GM21576 (cell line): ENCODE results near the gene PCK2.
A peak's percentile ranks its signal among the peaks of the same experiment; 100 is the strongest.

ENCODE experiments used
- ATAC-seq: cut with Tn5 transposase; IDR thresholded peaks from one replicate; pipeline ENCODE4 v1.9.1; 2021; ENCODE audit warnings: mild to moderate bottlenecking, moderate library complexity; ENCODE audit not compliant: unreplicated experiment

Gene PCK2

GRCh38 chr14:24074625-24075484, 19.3 kb upstream of the PCK2 start:
- ATAC-seq = no peak

- peak; percentile 63 for ATAC-seq
Measured at GRCh38 chr14:24075485-24076301, 18.4 kb upstream of the PCK2 start.

DNA sequence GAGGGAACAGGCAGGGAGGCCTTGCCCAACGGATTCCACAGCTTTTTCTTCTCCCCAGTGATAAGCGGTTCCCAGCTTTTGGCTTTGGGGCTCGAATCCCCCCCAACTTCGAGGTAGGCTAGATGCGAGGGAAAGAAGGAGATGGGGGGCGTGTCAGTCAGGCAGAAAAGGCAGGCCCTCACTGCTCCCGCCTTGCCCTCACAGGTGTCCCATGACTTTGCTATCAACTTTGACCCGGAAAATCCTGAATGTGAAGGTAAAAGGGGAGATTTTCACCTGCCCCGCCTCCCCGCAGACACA, 17.9 kb upstream of the PCK2 start:
- no peak for ATAC-seq

GRCh38 chr14:24077086-24077485, 17.0 kb upstream of the PCK2 start:
- no peak for ATAC-seq

DNA sequence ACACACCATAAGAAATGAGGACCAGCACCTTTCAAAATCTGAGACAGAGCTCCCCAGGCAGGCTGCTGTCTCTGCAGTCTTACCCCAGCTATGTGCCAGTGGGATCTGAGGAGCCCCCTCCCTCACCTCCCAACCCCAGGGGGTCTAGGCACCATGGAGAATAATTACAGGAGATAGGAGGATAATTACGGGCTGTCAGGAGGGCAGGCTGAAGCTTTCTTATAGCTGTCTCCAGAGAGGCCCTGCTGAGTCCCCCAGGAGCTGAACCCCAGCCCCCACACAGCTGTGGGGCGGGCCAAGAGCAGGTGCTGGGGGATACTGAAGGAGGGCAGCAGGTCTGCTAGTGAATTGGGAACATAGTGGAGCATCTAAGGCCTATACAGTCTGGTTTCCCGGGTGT, 16.0 kb upstream of the PCK2 start:
- ATAC-seq = no peak

DNA sequence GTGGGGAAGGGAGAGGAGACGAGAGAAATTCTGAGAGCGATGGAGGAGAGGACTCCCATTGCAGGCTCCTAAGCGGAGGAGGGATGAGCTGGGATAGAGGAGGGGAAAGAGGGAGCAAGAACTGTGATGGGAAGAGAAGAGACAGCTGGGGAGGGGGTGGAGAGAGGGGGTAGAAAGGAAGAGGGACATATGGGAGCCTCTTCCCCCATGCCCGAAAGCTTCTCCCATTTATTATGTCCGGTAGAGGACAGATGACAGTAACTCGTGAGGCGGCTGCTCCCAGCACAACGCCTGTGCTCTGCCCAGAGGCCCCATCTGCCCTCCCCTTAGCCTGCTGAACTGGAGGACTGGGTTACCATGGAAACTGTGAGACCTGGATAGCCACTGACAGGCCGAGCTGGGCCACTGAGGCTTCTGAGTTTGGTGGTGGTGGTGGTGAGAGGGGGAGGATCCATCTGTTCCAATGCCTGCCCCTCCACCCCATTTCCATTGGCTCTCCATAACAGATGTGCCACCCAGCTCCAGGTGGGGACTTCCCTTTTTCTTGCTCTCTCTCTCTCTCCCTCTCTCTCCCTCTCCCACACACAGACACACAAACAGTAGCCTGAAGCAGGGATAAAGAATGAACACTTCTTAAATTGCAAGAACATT, 14.5 kb upstream of the PCK2 start:
- no peak for ATAC-seq

- no peak for ATAC-seq
Measured at GRCh38 chr14:24080142-24080530, 14.0 kb upstream of the PCK2 start.

DNA sequence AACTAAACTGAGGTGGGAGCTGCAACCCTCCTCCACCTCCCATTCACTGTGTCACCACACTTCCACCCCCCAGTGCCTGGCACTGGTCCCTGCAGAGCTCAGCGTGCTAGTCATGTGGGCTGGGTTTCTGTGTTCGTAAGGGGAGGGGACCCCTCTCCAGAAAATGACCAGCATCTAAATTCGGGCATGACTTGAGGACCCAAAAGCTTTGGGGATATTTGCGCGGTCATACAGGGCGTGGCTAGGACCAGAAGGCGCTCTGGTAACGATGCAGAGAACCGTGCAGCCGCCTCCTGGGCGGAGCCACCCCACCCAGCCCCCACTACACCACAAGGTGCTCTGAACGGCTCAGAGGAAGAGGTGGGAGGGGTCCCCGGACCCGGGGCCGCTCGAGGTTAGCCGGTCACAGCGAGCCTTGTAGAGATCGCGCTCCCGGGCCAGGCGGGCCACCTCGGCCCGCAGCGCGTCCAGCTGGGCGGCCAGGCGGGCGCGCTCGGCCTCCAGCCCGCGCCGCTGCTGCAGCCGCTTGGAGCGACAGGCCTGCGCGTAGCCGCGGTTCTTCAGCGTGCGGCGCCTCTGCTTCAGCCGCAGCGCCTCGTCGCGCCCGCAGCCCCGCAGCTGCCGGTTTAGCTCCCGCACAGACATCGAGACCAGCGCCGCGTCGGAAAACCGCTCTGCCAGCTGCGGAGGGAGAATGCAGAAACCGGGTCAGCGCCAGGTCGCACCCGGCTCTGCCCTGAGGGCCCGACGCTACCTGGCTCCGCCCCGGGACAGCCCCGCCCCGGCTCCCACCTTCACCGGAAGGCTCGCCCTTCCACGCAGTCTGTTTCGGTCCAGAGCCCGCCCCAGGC, 13.0 kb upstream of the PCK2 start:
- ATAC-seq = peak; percentile 88

- no peak for ATAC-seq
Measured at GRCh38 chr14:24081739-24082211, 12.3 kb upstream of the PCK2 start.

DNA sequence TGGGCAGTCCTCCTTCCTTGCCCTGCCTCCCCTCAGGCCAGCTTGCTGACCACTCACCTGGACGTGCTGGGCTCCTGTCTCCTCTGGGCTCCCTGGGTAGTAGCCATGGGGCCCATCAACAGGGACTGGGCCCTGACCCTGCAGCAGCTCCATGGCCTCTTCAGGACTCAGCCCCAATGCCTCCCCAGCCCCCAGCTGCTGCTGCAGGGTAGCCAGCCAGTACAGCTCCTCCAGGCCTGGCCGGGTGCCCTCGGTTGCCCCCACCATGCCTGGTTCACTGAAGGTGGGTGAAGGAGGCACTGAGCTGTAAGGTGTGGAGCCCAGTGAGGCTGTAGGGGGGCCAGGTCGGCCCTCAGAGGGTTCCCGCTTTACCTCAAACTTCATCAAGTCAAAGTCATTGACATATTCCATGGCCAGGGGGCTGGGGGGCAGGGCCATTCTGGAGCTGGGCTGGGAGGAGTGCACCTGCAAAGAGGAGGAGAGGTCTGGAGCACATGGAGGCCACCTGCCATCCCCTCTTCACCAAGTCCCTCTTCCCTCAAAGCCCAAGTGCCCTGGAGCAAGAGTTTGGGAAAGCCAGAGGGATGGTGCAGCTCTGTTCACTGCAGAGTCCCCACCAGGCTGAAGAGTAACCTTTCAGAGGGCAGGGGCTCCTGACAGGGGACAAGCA, 11.6 kb upstream of the PCK2 start:
- ATAC-seq = no peak

DNA sequence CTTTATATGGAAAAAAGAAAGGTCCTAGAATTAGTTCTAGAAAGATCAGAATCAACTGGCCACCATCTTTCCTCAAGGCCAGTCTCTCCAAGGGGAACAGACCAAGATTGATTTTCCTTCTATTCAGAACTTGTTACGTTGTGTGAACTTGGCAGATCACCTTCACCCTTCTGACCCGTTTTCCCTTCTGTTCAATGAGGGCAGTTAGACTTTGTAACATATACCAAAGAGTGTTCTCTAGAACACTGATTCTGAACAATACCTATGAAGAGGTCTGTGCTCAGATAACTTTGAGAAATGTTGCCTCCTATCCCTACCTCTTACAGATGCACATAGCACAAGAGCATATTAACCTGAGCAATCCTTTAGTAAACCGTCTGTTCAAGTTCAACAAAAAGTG, 10.6 kb upstream of the PCK2 start:
- ATAC-seq = no peak

- ATAC-seq = no peak
Measured at GRCh38 chr14:24084440-24084839, 9.7 kb upstream of the PCK2 start.

DNA sequence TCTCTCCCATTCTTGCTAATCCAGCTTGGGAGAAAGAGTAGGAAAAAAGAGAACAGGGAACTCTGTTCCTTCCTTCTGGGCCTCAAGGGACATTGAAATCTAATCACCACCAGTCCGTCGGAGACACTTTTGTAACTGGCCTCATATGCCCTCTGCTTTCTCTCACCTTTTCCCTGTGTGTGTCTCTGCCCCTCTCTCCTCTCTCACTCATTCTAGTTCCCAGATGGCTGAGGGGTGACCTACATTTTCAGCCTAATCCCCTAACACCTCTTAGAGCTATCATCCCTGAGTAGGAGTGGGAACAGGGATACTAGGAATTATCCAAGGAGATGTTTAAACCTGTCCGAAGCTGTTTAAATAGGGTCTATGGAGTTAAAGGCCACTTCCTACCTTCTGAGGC, 8.9 kb upstream of the PCK2 start:
- no peak for ATAC-seq

GRCh38 chr14:24086193-24086955, 7.7 kb upstream of the PCK2 start:
- no peak for ATAC-seq

DNA sequence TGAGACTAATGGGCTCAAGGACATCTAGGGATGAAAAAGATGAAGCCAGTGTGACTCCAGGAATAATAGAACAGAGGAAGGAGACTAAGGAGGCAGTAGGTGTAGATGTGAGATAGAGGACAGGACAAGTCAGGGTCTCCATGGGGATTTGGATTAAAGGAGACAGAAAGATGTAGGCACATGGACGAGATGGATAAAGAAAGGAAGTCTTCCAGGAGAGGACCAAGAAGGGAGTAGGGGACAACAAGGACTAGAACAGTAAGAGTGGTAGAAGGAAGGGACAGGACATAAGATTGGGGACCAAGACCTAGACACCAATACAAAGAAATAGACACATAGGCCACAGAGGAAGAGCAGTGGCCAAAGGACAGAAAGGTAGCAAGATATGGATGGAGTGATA, 7.1 kb upstream of the PCK2 start:
- no peak for ATAC-seq

- ATAC-seq = no peak
Measured at GRCh38 chr14:24088095-24088494, 6.0 kb upstream of the PCK2 start.

DNA sequence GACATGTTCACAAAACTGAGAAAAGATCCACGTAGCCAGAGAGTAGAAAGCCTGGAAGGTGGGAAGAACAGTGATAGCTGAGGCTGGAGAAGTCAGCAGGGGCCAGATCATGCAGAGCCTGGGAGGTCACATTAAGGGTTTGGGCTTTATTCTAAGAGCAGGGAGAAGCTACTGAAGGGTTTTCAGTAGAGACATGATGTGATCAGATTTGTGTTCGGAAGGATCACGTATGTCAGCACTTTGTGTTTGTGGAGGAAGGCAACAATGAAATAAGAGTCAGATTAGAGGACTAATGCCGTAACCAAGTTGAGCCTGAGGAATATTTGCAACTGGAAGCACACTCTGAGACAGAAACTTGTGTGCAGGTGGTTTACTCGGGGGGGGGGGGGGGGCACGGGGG, 4.2 kb upstream of the PCK2 start:
- ATAC-seq = no peak

DNA sequence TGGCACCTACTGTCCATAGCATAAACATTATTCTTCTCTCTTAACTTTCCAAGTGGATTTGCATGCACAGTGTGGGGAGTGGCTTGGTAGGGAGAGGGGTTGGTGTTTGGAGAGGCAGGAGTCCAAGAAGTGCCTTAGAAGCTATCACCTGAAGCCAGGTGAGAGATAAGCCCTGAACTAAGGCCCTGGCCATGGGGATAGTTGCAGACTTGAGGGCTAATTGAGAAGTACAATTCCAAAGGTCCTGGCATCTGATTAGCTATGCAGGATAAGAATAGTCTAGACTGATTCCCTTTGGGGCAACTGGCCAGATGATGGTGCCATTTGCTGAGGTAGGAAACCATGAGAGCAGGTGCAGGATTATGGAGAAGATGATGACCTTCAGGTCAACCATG, 2.0 kb upstream of the PCK2 start:
- no peak for ATAC-seq

DNA sequence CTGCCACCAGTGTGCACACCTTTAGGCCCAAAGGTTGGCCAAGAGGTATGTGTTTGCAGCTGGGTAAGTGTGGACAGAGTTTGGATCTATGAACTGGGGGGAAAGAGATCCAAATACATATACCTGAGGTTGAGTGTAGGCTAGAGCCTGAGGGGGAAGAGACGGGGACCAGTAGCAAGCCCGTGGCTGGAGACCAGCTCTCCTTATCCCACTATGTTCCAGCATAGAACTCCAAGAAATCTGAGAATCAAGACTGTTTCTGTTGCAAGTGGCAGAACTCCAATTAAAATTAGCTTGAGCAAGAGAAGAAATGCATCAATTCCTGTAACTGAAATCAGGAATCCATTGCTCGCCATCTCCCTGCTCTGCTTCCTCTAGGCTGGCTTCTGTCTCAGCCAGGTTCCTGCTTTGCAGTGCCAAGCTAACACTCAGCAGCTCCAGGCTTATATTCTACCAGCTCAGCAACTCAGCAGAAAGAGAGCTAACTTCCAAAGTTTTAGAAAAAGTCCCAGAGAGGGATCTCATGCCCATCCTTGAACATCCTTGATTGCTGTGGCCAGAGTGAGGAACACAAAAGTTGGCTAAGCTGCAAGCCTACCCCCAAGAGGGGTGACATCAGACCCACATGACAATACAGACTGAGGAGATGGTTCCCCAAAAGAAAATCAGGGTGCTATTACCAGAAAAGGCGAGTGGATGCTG, 1.5 kb upstream of the PCK2 start:
- no peak for ATAC-seq
